LNCaP clone FGC (cell line): ENCODE results near the gene CNTNAP4.

ENCODE experiments used
- DNase-seq: peaks from one replicate; pipeline ENCODE4 v3.0.0-alpha.2; 2011; ENCODE audit warnings: low read depth
- H3K4me3 ChIP-seq: 2 replicates; pipeline ENCODE4 v1.5.1; 2011; ENCODE audit warnings: mild to moderate bottlenecking, low read depth, low read length, control low read depth
- CTCF ChIP-seq: IDR thresholded peaks from 2 replicates; pipeline ENCODE4 v1.5.1; 2012; ENCODE audit warnings: mild to moderate bottlenecking; ENCODE audit not compliant: control insufficient read depth, insufficient read depth; ENCODE audit errors: extremely low read depth

CNTNAP4 gene

GRCh38 chr16:76243620-76244019, 33.6 kb upstream of the CNTNAP4 start:
- no peak overlapping the region for H3K4me3 ChIP-seq
- TF ChIP-seq CTCF = no peak
- no peak for DNase-seq

GRCh38 chr16:76246587-76246986, 30.6 kb upstream of the CNTNAP4 start:
- no peak for DNase-seq
- no peak overlapping the region for H3K4me3 ChIP-seq
- TF ChIP-seq CTCF = no peak

- no peak overlapping the region for H3K4me3 ChIP-seq
- DNase-seq = peak; percentile 27
- TF ChIP-seq CTCF = peak; percentile 61
These were observed 11.7 kb upstream of the CNTNAP4 start for GRCh38 chr16:76265434-76266045.

GRCh38 chr16:76268824-76269223, 8.4 kb upstream of the CNTNAP4 start:
- H3K4me3 ChIP-seq = no peak overlapping the region
- no peak for TF ChIP-seq CTCF
- no peak for DNase-seq

- no peak for TF ChIP-seq CTCF
- DNase-seq = no peak
- H3K4me3 ChIP-seq = no peak overlapping the region
These were observed 344 bp downstream of the CNTNAP4 start for GRCh38 chr16:76277460-76278030.

- no peak overlapping the region for H3K4me3 ChIP-seq
- TF ChIP-seq CTCF = no peak
- DNase-seq = no peak
These were observed 885 bp downstream of the CNTNAP4 start for GRCh38 chr16:76278086-76278485.

GRCh38 chr16:76278980-76279379, 1.8 kb downstream of the CNTNAP4 start:
- DNase-seq = peak; percentile 28
- no peak overlapping the region for H3K4me3 ChIP-seq
- TF ChIP-seq CTCF = peak; percentile 51
